ENCODE data around the gene RPP14.
A peak's percentile ranks its signal among the peaks of the same experiment; 100 is the strongest.

RPP14 gene

DNA sequence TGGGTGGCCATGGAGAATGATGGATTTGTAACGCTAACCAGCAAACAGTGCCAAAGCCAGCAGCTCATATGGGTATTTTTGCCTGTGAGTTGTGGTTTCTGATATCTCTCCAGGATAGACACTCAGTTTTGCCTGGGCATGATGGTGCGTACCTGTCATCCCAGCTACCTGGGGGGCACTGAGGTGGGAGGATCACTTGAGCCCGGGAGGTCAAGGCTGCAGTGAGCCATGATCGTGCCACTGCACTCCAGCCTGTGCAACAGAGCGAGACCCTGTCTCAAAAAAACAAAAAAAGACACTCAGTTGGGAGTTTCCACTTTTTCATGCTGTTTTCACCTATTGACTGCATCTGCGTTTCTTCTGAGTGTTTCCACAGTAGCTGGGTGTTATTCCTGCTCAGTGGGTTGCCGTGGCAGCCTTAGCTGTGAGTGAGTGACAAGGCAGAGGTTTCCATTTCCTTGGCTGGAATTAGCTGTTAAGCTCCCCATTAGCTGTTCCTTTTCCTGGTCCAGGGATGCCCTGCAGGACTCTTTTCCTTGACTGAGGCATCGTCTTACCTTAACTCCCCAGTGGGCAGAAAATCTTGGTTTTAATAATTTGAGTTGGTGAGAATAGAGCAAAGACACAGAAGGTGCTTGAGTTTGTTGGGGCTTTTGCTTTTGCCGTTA, 14.2 kb upstream of the RPP14 start:
- DNase-seq (ENCODE audit: low spot score), result no peak

DNA sequence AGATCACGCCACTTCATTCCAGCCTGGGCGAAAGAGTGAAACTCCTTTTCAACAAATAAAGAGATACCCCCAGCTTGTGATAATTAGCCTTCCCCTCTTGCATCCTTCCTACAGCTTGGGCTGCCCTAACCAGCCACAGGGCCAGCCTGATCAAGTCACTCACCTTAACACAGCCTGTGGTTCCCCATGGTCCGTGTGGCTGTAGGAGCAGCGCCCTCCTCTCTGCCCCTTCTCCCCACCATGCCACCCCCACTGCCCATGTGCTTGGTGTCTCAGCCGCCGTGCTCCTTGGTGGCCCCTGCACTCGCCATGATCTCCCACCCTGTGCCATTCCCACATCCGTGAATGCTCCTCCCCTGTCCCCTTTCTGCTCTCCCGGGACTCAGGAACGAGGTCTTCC, 13.2 kb upstream of the RPP14 start:
- no peak for DNase-seq (ENCODE audit: low spot score)

- no peak for DNase-seq (ENCODE audit: low spot score)
Observed at GRCh38 chr3:58293516-58293915, 12.5 kb upstream of the RPP14 start.

GRCh38 chr3:58296269-58296668, 9.8 kb upstream of the RPP14 start:
- DNase-seq (ENCODE audit: low spot score), result no peak

- DNase-seq (ENCODE audit: low spot score), result no peak
Observed at GRCh38 chr3:58296843-58297242, 9.2 kb upstream of the RPP14 start.

GRCh38 chr3:58298190-58298589, 7.9 kb upstream of the RPP14 start:
- no peak for DNase-seq (ENCODE audit: low spot score)

GRCh38 chr3:58299075-58299474, 7.0 kb upstream of the RPP14 start:
- DNase-seq (ENCODE audit: low spot score), result no peak

DNA sequence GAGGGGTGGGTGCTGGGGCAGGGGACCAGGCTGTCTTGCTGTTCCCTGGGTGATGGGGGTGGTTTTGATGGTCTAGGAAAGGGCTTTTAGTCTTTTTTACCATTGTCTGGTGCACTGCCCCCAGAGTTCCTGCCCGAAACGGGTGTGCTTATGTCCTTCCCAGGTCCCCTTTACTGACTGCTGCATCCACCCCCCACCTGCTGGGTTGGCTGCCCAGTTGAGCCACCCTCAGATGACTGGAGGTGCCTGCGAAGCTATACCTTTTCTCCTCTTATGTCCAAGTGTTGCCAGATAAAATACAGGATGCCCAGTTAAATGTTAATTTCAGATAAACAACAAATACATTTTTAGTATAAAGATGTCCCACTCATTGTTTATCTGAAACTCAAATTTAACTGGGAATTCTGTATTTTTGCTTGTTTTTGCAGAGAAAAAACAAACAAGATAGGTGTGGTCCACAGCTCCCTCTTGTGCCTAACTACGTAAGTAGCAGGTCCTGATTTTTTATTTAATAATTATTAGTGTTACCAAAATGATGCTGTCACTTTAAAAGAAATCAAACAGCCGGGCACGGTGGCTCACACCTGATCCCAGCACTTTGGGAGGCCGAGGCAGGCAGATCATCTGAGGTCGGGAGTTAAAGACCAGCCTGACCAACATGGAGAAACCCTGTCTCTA, 6.1 kb upstream of the RPP14 start:
- peak; percentile 47 for DNase-seq (ENCODE audit: low spot score)

- DNase-seq (ENCODE audit: low spot score), result peak; percentile 35
Observed at GRCh38 chr3:58307639-58308215, 1.7 kb downstream of the RPP14 start.

GRCh38 chr3:58308728-58309127, 2.7 kb downstream of the RPP14 start:
- no peak for DNase-seq (ENCODE audit: low spot score)

DNA sequence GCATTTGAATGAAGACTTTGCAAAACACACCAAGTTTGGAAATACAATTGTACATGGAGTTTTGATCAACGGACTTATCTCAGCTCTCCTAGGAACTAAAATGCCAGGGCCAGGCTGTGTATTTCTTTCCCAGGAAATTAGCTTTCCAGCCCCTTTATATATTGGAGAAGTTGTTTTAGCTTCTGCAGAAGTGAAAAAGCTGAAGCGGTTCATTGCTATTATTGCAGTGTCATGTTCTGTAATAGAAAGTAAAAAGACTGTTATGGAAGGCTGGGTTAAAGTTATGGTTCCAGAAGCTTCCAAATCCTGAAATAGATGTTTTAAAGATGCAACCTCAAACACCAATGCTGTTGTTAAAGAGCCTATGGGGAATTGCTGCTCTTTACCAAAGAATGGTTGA, 11.8 kb downstream of the RPP14 start:
- DNase-seq (ENCODE audit: low spot score), result no peak

- no peak for DNase-seq (ENCODE audit: low spot score)
Observed at GRCh38 chr3:58321791-58322190, 15.7 kb downstream of the RPP14 start.

- no peak for DNase-seq (ENCODE audit: low spot score)
Observed at GRCh38 chr3:58322793-58323192, 16.7 kb downstream of the RPP14 start.

- DNase-seq (ENCODE audit: low spot score), result no peak
Observed at GRCh38 chr3:58323529-58324390, 17.7 kb downstream of the RPP14 start.

DNA sequence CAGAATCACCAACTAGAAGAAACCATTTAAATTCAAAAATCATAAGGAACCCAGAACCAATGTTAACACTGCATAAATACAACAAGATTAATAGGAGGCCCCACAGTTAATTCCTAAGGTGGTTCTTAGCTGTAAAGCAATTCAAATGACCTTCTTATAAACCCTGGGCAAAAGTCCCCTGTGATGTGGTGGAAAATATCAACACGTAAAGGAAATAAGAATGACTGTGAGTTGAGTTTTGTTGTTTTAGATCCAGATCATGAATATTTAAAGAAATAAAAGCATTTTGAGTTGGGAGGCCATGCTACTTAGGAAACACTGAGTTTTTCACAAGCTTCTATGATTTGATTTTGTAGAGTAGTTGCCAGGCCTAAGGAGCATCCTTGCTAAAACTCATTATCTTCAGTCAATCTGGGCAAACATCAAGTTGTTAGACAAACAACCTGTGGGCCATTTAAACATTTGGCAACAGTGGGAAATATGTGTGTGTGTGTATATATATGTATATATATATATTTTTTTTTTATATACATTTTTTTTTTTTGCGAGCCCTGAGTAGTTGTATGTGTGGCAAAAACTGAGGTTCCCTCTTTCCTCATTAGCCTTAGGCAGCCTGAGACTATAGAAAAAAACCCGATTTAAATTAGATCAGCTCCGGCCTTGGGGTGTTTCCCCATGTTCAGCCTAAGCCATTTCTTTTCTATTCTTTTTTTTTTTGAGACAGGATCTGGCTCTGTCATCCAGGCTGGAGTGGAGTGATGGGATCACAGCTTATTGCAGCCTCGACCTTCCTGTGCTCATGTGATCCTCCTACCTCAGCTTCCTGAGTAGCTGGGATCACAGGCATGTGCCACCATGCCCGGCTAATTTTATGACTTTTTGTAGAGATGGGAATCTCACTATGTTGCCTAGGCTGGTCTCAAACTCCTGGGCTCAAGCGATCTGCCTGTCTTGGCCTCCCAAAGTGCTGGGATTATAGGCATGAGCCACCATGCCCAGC, 18.6 kb downstream of the RPP14 start:
- DNase-seq (ENCODE audit: low spot score), result no peak

GRCh38 chr3:58325525-58325992, 19.5 kb downstream of the RPP14 start:
- no peak for DNase-seq (ENCODE audit: low spot score)

GRCh38 chr3:58326267-58326900, 20.3 kb downstream of the RPP14 start:
- no peak for DNase-seq (ENCODE audit: low spot score)

DNA sequence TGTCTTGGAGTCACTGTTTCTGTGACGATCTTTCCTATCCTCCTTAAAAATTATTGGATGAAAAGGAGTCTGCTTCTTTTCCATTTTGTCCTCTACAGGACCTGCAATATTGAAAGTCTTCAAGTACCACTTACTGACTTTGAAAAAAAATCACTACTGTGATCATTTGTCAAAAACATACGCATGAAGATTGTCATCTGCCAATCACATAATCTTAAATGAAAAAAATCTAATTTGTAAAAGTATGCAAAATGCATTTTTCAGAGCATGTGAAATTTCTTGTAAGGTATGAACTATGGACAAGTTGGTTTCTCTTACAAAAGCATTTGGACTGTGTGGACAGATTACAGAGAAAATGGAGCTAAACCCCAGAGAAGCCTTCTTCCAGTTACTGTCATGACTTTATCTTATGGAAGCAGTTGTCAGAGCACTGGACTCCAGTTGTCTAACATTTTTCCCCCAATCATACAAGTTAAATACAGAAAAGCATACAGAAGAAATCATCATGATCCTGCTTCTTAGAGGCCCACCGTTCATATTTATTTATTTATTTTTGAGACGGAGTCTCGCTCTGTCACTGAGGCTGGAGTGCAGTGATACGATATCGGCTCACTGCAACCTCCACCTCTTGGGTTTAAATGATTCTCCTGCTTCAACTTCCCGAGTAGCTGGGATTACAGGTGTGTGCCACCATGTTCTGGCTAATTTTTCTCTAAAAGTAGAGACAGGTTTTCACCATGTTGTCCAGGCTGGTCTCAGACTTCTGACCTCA, 23.3 kb downstream of the RPP14 start:
- no peak for DNase-seq (ENCODE audit: low spot score)

DNA sequence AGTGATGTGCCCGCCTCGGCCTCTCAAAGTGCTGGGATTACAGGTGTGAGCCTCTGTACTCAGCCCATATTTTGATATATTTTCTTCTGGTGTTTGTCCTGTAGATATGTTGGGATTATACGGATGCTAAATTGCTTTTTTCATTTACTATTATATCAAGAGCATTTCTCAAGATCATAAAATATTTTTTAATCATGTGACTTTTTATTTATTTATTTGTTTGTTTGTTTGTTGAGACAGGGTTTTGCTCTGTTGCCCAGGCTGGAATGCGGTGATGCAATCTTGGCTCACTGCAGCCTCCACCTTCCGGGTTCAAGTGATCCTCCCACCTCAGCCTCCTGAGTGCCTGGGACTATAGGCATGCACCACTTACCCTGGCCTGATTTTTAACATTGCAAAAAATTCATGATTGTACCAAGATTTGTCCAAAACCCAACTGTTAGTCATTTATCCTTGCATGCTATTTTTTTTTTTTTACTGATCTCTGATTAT, 23.9 kb downstream of the RPP14 start:
- no peak for DNase-seq (ENCODE audit: low spot score)

Measured in AG20443 (cell line).